ENCODE measurements around the gene NXPE1. TPM values are rescaled to one million over a fixed set of nuclear protein-coding genes. Genes with fewer than 3 reads are reported as not detected.
"Not testable (repeated sequence)": the region's sequence is repeated elsewhere in the genome, so short reads cannot be mapped to it uniquely, and the experiment has no call there.

The NXPE1 gene
- polyA plus RNA-seq, 1 donor (not counting 4 experiments of a cell fraction or from before 2014, with no cell fraction given) = not detected

DNA sequence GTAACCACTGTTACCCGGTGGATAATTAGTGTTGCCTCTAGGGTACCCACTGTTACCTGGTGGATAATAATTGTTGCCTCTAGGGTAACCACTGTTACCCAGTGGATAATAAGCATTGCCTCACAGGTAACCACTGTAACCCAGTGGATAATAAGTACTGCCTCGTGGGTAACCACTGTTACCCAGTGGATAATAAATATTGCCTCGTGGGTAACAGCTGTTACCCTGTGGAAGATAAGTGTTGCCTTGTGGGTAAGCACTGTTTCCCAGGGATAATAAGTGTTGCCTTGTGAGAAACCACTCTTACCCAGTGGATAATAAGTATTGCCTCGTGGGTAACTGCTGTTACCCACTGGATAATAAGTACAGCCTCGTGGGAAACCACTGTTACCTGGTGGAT is 45.2 kb upstream of the NXPE1 start:
- no peaks in the 10 kb centered on the region for H3K4me1 ChIP-seq (ENCODE audit: control insufficient read depth, extremely low read depth, insufficient read depth, low read length)
- DNase-seq (ENCODE audit: low read depth, low spot score) (no peak), FAIRE-seq (no peak)
- dilution Hi-C loops (cut with MboI; ENCODE audit: extremely low pct_ligation_motif_present, low sequenced_read_pairs) = no loop called here
- no peak overlapping the region for H3K9ac ChIP-seq (ENCODE audit: control insufficient read depth, extremely low read depth, insufficient read depth, low read length)
- H3K36me3 ChIP-seq (ENCODE audit: control insufficient read depth in 2 of 2, extremely low read depth in 1 of 2, insufficient read depth in 2 of 2, low read length in 2 of 2) = no peaks in the 10 kb centered on the region
- no peak overlapping the region for H3K4me3 ChIP-seq (ENCODE audit: control insufficient read depth in 2 of 3, extremely low read depth in 1 of 3, insufficient read depth in 2 of 3, low read depth in 1 of 3, low read length in 3 of 3)
- TF ChIP-seq EZH2 (IDR thresholded peaks at IDR 0.05; ENCODE audit: low read length) = no peak
- TF ChIP-seq, protein P1, sequence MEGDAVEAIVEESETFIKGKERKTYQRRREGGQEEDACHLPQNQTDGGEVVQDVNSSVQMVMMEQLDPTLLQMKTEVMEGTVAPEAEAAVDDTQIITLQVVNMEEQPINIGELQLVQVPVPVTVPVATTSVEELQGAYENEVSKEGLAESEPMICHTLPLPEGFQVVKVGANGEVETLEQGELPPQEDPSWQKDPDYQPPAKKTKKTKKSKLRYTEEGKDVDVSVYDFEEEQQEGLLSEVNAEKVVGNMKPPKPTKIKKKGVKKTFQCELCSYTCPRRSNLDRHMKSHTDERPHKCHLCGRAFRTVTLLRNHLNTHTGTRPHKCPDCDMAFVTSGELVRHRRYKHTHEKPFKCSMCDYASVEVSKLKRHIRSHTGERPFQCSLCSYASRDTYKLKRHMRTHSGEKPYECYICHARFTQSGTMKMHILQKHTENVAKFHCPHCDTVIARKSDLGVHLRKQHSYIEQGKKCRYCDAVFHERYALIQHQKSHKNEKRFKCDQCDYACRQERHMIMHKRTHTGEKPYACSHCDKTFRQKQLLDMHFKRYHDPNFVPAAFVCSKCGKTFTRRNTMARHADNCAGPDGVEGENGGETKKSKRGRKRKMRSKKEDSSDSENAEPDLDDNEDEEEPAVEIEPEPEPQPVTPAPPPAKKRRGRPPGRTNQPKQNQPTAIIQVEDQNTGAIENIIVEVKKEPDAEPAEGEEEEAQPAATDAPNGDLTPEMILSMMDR (optimal IDR thresholded peaks at IDR 0.05 in 1 of 3, IDR thresholded peaks at IDR 0.05 in 1 of 3, conservative IDR thresholded peaks at IDR 0.05 in 1 of 3; ENCODE audit: extremely low read depth in 1 of 3, insufficient read depth in 2 of 3, low read length in 3 of 3) = no peak
- H2AFZ ChIP-seq (ENCODE audit: control insufficient read depth, low read length) = no peak overlapping the region
- H3K79me2 ChIP-seq (ENCODE audit: control insufficient read depth, insufficient read depth, low read length) = no peaks in the 10 kb centered on the region
- H3K9me3 ChIP-seq (ENCODE audit: control insufficient read depth, low read depth, low read length) = peaks cover 3% of the 10 kb centered on the region
- no peak overlapping the region for H3K27ac ChIP-seq (ENCODE audit: control insufficient read depth, insufficient read depth, low read length)
- H4K20me1 ChIP-seq (ENCODE audit: control insufficient read depth, extremely low read depth, insufficient read depth, low read length) = no peaks in the 10 kb centered on the region
- no peak overlapping the region for H3K4me2 ChIP-seq (ENCODE audit: control insufficient read depth, extremely low read depth, insufficient read depth, low read depth, low read length)
- H3K27me3 ChIP-seq (ENCODE audit: control insufficient read depth, extremely low read depth, insufficient read depth, low read length) = no peaks in the 10 kb centered on the region
- no peaks in the 10 kb centered on the region for H3K9me1 ChIP-seq (ENCODE audit: control insufficient read depth, extremely low read depth, insufficient read depth, low read length)

DNA sequence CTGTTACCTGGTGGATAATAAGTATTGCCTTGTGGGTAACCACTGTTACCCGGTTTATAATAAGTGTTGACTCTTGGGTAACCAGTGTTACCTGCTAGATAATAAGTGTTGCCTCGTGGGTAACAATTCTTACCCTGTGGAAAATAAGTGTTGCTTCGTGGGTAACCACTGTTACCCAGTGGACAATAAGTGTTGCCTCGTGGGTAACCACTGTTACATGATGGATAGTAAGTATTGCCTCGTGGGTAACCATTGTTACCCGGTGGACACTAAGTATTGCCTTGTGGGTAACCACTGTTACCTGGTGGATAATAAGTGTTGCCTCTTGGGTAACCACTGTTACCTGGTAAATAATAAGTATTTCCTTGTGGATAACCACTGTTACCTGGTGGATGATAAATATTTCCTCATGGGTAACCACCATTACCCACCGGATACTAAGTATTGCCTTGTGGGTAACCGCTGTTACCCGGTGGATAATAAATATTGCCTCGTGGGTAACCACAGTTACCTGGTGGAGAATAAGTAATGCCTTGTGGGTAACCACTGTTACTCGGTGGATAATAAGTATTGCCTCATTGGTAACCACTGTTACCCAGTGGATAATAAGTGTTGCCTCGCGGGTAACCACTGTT is 44.6 kb upstream of the NXPE1 start:
- no peak for DNase-seq (ENCODE audit: low read depth, low spot score)
- H3K9me3 ChIP-seq (ENCODE audit: control insufficient read depth, low read depth, low read length) = peaks cover 3% of the 10 kb centered on the region
- H4K20me1 ChIP-seq (ENCODE audit: control insufficient read depth, extremely low read depth, insufficient read depth, low read length) = no peaks in the 10 kb centered on the region
- no peak overlapping the region for H3K9ac ChIP-seq (ENCODE audit: control insufficient read depth, extremely low read depth, insufficient read depth, low read length)
- no peaks in the 10 kb centered on the region for H3K4me1 ChIP-seq (ENCODE audit: control insufficient read depth, extremely low read depth, insufficient read depth, low read length)
- no peak for TF ChIP-seq EZH2 (IDR thresholded peaks at IDR 0.05; ENCODE audit: low read length)
- TF ChIP-seq, protein P1 (optimal IDR thresholded peaks at IDR 0.05 in 1 of 3, IDR thresholded peaks at IDR 0.05 in 1 of 3, conservative IDR thresholded peaks at IDR 0.05 in 1 of 3; ENCODE audit: extremely low read depth in 1 of 3, insufficient read depth in 2 of 3, low read length in 3 of 3) = no peak
- dilution Hi-C loops (cut with MboI; ENCODE audit: extremely low pct_ligation_motif_present, low sequenced_read_pairs) = no loop called here
- H3K27me3 ChIP-seq (ENCODE audit: control insufficient read depth, extremely low read depth, insufficient read depth, low read length) = no peaks in the 10 kb centered on the region
- no peaks in the 10 kb centered on the region for H3K79me2 ChIP-seq (ENCODE audit: control insufficient read depth, insufficient read depth, low read length)
- no peak for FAIRE-seq
- no peak overlapping the region for H3K4me3 ChIP-seq (ENCODE audit: control insufficient read depth in 2 of 3, extremely low read depth in 1 of 3, insufficient read depth in 2 of 3, low read depth in 1 of 3, low read length in 3 of 3)
- H3K36me3 ChIP-seq (ENCODE audit: control insufficient read depth in 2 of 2, extremely low read depth in 1 of 2, insufficient read depth in 2 of 2, low read length in 2 of 2) = no peaks in the 10 kb centered on the region
- no peak overlapping the region for H3K4me2 ChIP-seq (ENCODE audit: control insufficient read depth, extremely low read depth, insufficient read depth, low read depth, low read length)
- no peak overlapping the region for H3K27ac ChIP-seq (ENCODE audit: control insufficient read depth, insufficient read depth, low read length)
- H2AFZ ChIP-seq (ENCODE audit: control insufficient read depth, low read length) = no peak overlapping the region
- no peaks in the 10 kb centered on the region for H3K9me1 ChIP-seq (ENCODE audit: control insufficient read depth, extremely low read depth, insufficient read depth, low read length)

DNA sequence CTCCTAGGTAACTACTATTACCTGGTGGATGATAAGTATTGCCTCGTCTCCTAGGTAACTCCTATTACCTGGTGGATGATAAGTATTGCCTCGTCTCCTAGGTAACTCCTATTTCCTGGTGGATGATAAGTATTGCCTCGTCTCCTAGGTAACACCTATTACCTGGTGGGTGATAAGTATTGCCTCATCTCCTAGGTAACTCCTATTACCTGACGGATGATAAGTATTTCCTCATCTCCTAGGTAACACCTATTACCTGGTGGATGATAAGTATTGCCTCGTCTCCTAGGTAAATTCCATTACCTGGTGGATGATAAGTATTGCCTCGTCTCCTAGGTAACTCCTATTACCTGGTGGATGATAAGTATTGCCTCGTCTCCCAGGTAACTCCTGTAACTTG is 43.5 kb upstream of the NXPE1 start:
- H4K20me1 ChIP-seq (ENCODE audit: control insufficient read depth, extremely low read depth, insufficient read depth, low read length); FAIRE-seq; H2AFZ ChIP-seq (ENCODE audit: control insufficient read depth, low read length); H3K36me3 ChIP-seq (ENCODE audit: control insufficient read depth in 2 of 2, extremely low read depth in 1 of 2, insufficient read depth in 2 of 2, low read length in 2 of 2); H3K9me1 ChIP-seq (ENCODE audit: control insufficient read depth, extremely low read depth, insufficient read depth, low read length); H3K9ac ChIP-seq (ENCODE audit: control insufficient read depth, extremely low read depth, insufficient read depth, low read length); dilution Hi-C loops (cut with MboI; ENCODE audit: extremely low pct_ligation_motif_present, low sequenced_read_pairs); H3K4me3 ChIP-seq (ENCODE audit: control insufficient read depth in 2 of 3, extremely low read depth in 1 of 3, insufficient read depth in 2 of 3, low read depth in 1 of 3, low read length in 3 of 3); H3K27ac ChIP-seq (ENCODE audit: control insufficient read depth, insufficient read depth, low read length); H3K9me3 ChIP-seq (ENCODE audit: control insufficient read depth, low read depth, low read length); H3K4me1 ChIP-seq (ENCODE audit: control insufficient read depth, extremely low read depth, insufficient read depth, low read length); H3K4me2 ChIP-seq (ENCODE audit: control insufficient read depth, extremely low read depth, insufficient read depth, low read depth, low read length); H3K79me2 ChIP-seq (ENCODE audit: control insufficient read depth, insufficient read depth, low read length); DNase-seq (ENCODE audit: low read depth, low spot score); H3K27me3 ChIP-seq (ENCODE audit: control insufficient read depth, extremely low read depth, insufficient read depth, low read length): not testable (repeated sequence)

Measured in keratinocyte (primary cell).